ENCODE data around the gene FPR2.

The FPR2 gene

GRCh38 chr19:51784922-51785690 is 24.1 kb downstream of the FPR2 start:
- no peak for TF ChIP-seq ZFX (IDR thresholded peaks at IDR 0.05)
- TF ChIP-seq, protein P1, sequence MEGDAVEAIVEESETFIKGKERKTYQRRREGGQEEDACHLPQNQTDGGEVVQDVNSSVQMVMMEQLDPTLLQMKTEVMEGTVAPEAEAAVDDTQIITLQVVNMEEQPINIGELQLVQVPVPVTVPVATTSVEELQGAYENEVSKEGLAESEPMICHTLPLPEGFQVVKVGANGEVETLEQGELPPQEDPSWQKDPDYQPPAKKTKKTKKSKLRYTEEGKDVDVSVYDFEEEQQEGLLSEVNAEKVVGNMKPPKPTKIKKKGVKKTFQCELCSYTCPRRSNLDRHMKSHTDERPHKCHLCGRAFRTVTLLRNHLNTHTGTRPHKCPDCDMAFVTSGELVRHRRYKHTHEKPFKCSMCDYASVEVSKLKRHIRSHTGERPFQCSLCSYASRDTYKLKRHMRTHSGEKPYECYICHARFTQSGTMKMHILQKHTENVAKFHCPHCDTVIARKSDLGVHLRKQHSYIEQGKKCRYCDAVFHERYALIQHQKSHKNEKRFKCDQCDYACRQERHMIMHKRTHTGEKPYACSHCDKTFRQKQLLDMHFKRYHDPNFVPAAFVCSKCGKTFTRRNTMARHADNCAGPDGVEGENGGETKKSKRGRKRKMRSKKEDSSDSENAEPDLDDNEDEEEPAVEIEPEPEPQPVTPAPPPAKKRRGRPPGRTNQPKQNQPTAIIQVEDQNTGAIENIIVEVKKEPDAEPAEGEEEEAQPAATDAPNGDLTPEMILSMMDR (conservative IDR thresholded peaks at IDR 0.05): no peak
- H3K27ac ChIP-seq: no peak overlapping the region

GRCh38 chr19:51786646-51787494 is 25.9 kb downstream of the FPR2 start:
- no peak overlapping the region for H3K27ac ChIP-seq
- TF ChIP-seq, protein P1 (conservative IDR thresholded peaks at IDR 0.05): no peak
- no peak for TF ChIP-seq ZFX (IDR thresholded peaks at IDR 0.05)

DNA sequence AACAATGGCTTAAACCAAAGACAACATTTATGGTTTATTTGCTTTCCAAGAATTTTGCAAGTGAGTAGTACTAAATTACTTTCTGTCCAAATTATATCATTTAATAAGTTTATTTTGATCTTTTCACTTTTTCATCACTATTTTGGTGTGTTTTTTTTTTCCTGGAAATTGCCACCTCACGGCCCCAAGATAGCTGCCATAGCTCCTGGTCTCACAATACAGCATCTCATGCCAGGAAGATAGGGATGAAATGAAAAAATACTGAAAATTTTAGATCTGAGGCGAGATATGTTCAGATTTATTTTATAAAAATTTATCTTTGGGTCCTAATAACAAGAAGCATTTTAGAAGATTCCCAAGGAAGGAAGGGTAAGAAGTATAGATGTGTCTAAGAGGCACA is 27.0 kb downstream of the FPR2 start:
- H3K27ac ChIP-seq: no peak overlapping the region
- TF ChIP-seq, protein P1 (conservative IDR thresholded peaks at IDR 0.05): no peak
- TF ChIP-seq ZFX (IDR thresholded peaks at IDR 0.05): no peak

- TF ChIP-seq, protein P1 (conservative IDR thresholded peaks at IDR 0.05): no peak
- no peak for TF ChIP-seq ZFX (IDR thresholded peaks at IDR 0.05)
- H3K27ac ChIP-seq: no peak overlapping the region
Measured at GRCh38 chr19:51789061-51789795, 28.2 kb downstream of the FPR2 start.

- TF ChIP-seq, protein P1 (conservative IDR thresholded peaks at IDR 0.05): no peak
- TF ChIP-seq ZFX (IDR thresholded peaks at IDR 0.05): no peak
- H3K27ac ChIP-seq: no peak overlapping the region
Measured at GRCh38 chr19:51792932-51793331, 32.0 kb downstream of the FPR2 start.

- TF ChIP-seq ZFX (IDR thresholded peaks at IDR 0.05): no peak
- TF ChIP-seq, protein P1 (conservative IDR thresholded peaks at IDR 0.05): no peak
Measured at GRCh38 chr19:51793994-51794393, 33.0 kb downstream of the FPR2 start.

More at GRCh38 chr19:51793994-51794393, 33.0 kb downstream of the FPR2 start:
- H3K27ac ChIP-seq: no peak overlapping the region

Measured in C4-2B (cell line).